Limb (tissue), 2 donors: ENCODE data around the gene ABHD6.

Source experiments
- DNase-seq, 2 donors: peaks; one replicate each; pipeline ENCODE4 v3.0.0-alpha.2; 2016; ENCODE audit errors: extremely low spot score in 2 of 2

Gene ABHD6

DNA sequence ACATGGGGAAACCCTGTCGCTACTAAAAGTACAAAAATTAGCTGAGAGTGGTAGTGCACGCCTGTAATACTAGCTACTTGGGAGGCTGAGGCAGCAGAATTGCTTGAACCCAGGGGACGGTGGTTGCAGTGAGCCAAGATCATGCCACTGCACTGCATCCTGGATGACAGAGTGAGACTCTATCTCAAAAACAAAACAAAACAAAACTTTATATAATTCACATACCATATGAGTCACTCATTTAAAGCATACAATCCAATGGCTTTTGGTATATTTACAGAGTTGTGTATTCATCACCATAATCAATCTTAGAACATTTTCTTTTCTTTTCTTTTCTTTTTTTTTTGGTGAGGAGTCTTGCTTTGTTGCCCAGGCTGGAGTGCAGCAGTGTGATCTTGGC lies 103.8 kb downstream of the ABHD6 start:
- no peak for DNase-seq

DNA sequence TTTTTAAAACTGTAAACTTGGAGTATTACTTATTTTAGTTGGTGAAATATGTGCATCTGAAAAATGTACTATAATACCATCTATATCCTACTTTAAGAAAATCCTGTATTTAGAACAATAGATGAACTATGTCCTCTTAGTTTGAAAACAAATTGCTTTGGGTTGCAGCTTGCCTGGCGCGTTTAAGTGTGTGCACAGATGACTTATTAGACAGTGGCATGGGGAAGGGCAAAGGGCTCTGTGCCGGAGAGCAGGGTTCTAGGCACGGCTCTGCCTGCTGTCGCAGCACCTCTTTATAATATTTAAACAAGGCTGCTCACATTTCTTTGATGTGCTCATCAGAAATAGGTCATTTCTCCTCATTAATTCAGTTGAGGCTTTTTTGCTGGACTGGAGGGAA lies 105.1 kb downstream of the ABHD6 start:
- no peak for DNase-seq
